ENCODE results near the gene C16orf96.

C16orf96 gene

GRCh38 chr16:4510747-4511426 lies 45.3 kb upstream of the C16orf96 start:
- POLR2A ChIA-PET = no interaction called here

DNA sequence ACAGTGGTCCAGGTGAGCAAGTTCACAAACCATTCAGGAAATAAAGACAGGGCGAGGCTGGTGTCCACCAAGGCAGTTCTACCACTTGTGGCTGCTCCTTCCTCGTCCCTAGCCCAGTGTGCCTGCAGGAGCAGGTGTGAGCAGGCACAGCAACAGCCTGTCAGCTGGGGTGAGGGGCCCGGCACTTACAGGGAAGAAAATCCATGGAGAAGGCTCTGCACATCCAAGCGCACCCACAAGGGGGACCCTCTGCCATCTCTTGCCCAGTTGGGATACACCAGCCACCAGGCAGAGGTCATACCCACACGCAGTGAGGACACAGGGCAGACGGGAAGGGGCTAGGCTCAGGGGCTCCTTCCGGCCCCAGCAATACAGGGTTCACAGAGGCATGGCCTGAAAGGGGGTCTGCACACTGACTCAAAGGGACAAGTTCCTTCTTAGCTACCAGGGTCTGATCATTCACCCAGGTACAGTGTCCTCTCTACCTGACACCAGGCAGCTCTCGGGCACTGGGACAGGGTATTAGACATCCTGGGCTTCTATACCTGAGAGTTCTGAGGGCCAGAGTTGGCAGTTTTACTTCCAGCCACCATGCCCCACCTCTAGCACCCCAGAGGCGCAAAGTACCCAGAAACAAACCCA lies 44.6 kb upstream of the C16orf96 start:
- peak; percentile 4 for TF ChIP-seq CTCF (IDR thresholded peaks at IDR 0.05; ENCODE audit: control extremely low read depth, extremely low read depth, low read depth, missing control alignments)
- no peak for DNase-seq (ENCODE audit: extremely low spot score)
- POLR2A ChIA-PET = no interaction called here
- CTCF ChIA-PET = interaction anchor here (1.3 kb wide), 1 partner anchor 74 kb away, joined by 4 read pairs; no protein-coding TSS in a partner anchor

More at GRCh38 chr16:4510747-4511426, 45.3 kb upstream of the C16orf96 start:
- no peak for TF ChIP-seq CTCF (IDR thresholded peaks at IDR 0.05; ENCODE audit: control extremely low read depth, extremely low read depth, low read depth, missing control alignments)
- CTCF ChIA-PET = interaction anchor here (1.3 to 6.9 kb wide), 4 partner anchors 8 to 75 kb away, joined by 4 to 138 read pairs (median 4); partner anchors contain the start of gene HMOX2
- no peak for DNase-seq (ENCODE audit: extremely low spot score)

DNA sequence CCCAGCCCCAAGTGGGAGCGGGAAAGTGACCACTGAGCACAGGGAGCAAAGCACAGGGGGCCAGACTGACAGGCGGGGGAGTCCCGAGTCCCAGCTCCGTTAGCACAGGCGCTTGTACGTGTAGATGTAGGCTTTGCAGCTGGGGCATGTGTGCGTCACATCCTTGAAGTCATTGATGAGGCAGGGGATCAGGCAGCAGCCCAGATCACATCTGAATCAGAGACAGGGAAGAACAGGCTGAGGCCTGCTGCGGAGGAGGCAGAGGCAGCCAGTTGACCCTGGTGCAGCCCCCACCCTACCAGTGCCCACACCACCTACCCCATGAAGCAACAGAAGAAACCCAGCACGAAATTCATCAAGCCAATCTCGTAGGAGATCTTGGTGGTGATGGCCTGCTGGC lies 43.7 kb upstream of the C16orf96 start:
- TF ChIP-seq CTCF (IDR thresholded peaks at IDR 0.05; ENCODE audit: control extremely low read depth, extremely low read depth, low read depth, missing control alignments) = no peak
- no peak for DNase-seq (ENCODE audit: extremely low spot score)
- ChIA-PET CTCF (no interaction called here), POLR2A (no interaction called here)

DNA sequence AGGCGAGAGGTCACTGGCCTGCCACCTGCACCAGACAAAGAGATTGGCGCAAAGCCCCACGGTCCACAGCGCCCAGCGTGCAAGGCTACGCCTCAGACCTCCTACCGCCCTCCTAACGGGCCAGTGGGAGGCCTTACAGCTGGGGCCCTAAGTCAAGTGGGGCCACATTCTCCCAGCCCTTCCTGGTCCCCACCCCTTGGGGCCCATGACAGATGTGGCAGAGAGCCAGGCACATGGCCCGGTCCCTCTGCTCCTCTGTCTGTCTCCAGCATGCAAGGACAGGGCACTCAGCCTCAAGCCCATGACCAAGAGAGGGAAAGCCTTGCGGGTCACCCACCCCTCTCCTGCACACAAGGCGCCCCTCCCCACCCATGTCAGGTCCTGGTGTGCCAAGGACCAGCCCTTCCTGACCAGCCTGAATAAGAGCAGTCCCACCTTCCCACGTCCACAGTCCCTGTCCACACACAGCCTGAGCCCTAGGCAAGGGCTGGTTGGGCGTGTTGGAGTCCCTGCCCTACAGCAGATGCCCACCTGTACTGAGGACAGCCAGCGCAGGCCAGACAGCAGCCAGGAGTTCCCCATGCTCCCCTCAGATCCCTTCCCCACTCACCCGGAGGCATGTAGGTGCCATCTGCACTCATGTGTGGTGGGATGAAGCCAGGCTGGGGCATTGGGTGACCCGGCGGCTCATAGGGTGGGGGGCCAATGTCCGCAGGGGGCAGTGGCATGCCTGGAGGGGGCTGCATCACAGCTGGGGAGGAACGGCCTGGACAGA lies 42.9 kb upstream of the C16orf96 start:
- CTCF ChIA-PET = interaction anchor here (0.8 to 5.5 kb wide), 3 partner anchors 8 to 19 kb away, joined by 3 to 53 read pairs (median 3); no protein-coding TSS in a partner anchor
- POLR2A ChIA-PET = interaction anchor here (0.7 kb wide), 1 partner anchor 223 kb away, joined by 4 read pairs; no protein-coding TSS in a partner anchor
- no peak for TF ChIP-seq CTCF (IDR thresholded peaks at IDR 0.05; ENCODE audit: control extremely low read depth, extremely low read depth, low read depth, missing control alignments)
- DNase-seq (ENCODE audit: extremely low spot score) = no peak

- no peak for DNase-seq (ENCODE audit: extremely low spot score)
- CTCF ChIA-PET = interaction anchor here (0.8 to 5.5 kb wide), 5 partner anchors 8 to 136 kb away, joined by 3 to 53 read pairs (median 3); no protein-coding TSS in a partner anchor
- POLR2A ChIA-PET = interaction anchor here (0.7 kb wide), 1 partner anchor 224 kb away, joined by 4 read pairs; no protein-coding TSS in a partner anchor
- no peak for TF ChIP-seq CTCF (IDR thresholded peaks at IDR 0.05; ENCODE audit: control extremely low read depth, extremely low read depth, low read depth, missing control alignments)
Observed at GRCh38 chr16:4513881-4514280, 42.3 kb upstream of the C16orf96 start.

GRCh38 chr16:4514606-4515005 lies 41.5 kb upstream of the C16orf96 start:
- no peak for DNase-seq (ENCODE audit: extremely low spot score)
- ChIA-PET POLR2A (no interaction called here), CTCF (interaction anchor here (0.8 to 5.5 kb wide), 8 partner anchors 9 to 441 kb away, joined by 3 to 53 read pairs (median 3); no protein-coding TSS in a partner anchor)
- TF ChIP-seq CTCF (IDR thresholded peaks at IDR 0.05; ENCODE audit: control extremely low read depth, extremely low read depth, low read depth, missing control alignments) = no peak

Measured in GM10248 (cell line).